Heart left ventricle (tissue), 13 donors: ENCODE results near the gene INHBC.

Experiments used
- POLR2A ChIP-seq, 2 donors: fragments of 450-650 bp; IDR thresholded peaks; one replicate each; pipeline ENCODE4 v1.6.1; 2017; ENCODE audit warnings: antibody characterized with exemption in 2 of 2, mild to moderate bottlenecking in 2 of 2, moderate library complexity in 2 of 2
- TF ChIP-seq, protein P1 (sequence below), 12 donors: fragments of 200-600 bp; sonication (generic) in 4 of 12; IDR thresholded peaks; one replicate each; pipeline versions ENCODE4 v1.5.0 to v1.8.0; 2018 to 2022; ENCODE audit warnings: antibody characterized with exemption in 12 of 12, mild to moderate bottlenecking in 5 of 12
- donor health status: ischemic (EF 13 %, LVEDD 7.1; RV severe dilation, severe dysfunction).
- donor health status: DM: no; HTN: yes; CAD: no.
- donor health status: DM: no; HTN: no; CAD: no.
- donor health status: ischemic (EF 25% LVEDD 6.9; RV normal size, moderate dysfunction).
- donor health status: ischemic (EF 25% LVEDD 5.7; RV mildly dilated, moderate dysfunction).
- donor health status: ischemic (EF 35%, LVEDD 5.7; RV mildly dilated, moderate dysfunction).
- donor health status: nonischemic (EF 11% LVEDD 7.7; RV severe dilation, severe dysfunction).
- donor health status: DM: yes; HTN: yes; CAD: no.
- donor health status: PGD.
- donor health status: ischemic (EF 29% LVEDD 5.4; RV normal size, mild dysfunction).
- donor health status: nonischemic (EF 23%, LVEDD 6.1; RV moderate dilation, normal function).

DNA sequence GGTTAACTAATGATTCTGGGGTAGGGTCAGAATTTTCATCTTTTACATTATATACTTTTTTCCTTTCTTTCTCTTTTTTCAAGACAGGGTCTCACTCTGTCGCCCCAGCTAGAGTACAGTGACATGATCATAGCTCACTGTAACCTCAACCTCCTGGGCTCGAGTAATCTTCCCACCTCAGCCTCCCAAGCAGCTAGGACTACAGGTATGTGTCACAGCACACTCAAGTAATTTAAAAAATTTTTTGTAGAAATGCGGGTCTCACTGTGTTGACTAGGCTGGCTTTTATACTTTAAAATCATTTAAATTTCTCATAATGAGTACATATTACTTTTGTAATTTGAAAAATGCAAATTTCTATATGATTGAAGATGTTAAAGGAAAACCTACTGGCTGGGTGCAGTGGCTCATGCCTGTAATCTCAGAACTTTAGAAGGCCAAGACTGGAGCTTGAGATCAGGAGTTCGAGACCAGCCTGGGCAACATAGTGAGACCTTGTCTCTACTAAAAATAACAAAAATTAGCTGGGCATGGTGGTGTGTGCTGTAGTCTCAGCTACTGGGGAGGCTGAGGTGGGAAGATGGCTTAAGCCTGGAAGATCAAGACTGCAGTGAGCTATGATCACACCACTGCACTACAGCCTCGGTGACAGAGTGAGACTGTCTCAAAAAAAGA lies 29.5 kb upstream of the INHBC start:
- TF ChIP-seq, protein P1, sequence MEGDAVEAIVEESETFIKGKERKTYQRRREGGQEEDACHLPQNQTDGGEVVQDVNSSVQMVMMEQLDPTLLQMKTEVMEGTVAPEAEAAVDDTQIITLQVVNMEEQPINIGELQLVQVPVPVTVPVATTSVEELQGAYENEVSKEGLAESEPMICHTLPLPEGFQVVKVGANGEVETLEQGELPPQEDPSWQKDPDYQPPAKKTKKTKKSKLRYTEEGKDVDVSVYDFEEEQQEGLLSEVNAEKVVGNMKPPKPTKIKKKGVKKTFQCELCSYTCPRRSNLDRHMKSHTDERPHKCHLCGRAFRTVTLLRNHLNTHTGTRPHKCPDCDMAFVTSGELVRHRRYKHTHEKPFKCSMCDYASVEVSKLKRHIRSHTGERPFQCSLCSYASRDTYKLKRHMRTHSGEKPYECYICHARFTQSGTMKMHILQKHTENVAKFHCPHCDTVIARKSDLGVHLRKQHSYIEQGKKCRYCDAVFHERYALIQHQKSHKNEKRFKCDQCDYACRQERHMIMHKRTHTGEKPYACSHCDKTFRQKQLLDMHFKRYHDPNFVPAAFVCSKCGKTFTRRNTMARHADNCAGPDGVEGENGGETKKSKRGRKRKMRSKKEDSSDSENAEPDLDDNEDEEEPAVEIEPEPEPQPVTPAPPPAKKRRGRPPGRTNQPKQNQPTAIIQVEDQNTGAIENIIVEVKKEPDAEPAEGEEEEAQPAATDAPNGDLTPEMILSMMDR (IDR thresholded peaks at IDR 0.05) = no peak
- TF ChIP-seq POLR2A (IDR thresholded peaks at IDR 0.05) = no peak
